HG03342 (cell line): ENCODE results near the gene JAM3.

Experiments
- ATAC-seq: cut with Tn5 transposase; IDR thresholded peaks from one replicate; pipeline ENCODE4 v1.9.1; 2021; ENCODE audit warnings: mild to moderate bottlenecking, moderate library complexity; ENCODE audit not compliant: unreplicated experiment

The JAM3 gene

GRCh38 chr11:134068829-134069425 is at the start of gene JAM3:
Gene JAM3 (plus strand): TSS chr11:134069072. CDS start chr11:134069084, 12 bp downstream.
- peak; percentile 90 for ATAC-seq

DNA sequence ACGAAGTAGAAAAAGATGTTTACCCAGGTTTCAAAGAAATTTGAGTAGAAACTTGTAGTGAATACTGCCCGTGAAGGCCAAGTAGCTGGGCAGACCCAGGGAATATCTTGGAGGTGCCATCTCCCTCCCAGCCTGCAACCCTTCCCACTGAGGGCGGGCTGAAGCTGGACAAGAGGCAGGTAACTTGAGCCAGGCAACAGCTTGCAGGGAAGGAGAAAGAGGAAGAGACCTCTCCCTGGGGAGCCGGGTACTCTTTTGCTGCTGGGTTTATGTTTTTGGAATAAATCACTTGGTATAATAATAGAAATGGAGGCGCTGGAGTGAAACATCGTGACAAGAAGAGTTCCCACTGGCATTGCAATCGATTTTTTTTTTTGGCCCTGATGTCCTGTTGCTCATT is 49.4 kb upstream of the JAM3 start:
- ATAC-seq, result no peak

GRCh38 chr11:134020598-134020997 is 48.3 kb upstream of the JAM3 start:
- no peak for ATAC-seq

DNA sequence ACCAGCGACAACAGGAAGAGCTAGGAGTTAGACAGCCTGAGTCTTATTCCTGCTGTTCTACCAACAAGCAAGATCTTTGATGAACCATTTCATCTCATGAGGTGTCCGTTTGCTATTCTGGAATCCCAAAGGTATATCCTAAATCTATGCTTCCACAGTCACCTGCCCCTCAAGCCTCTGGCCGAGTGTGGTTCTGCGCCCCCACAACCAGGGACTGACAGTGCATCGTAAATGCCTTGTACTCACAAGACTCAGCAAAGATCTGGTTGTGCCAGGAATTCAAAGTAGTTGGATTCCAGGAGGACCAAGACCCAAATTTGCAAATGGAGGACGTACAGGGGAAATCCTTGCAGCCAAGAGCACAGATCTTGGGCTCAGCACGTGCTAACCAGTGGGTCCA is 47.5 kb upstream of the JAM3 start:
- ATAC-seq, result no peak

- no peak for ATAC-seq
Observed at GRCh38 chr11:134022748-134023147, 46.1 kb upstream of the JAM3 start.

DNA sequence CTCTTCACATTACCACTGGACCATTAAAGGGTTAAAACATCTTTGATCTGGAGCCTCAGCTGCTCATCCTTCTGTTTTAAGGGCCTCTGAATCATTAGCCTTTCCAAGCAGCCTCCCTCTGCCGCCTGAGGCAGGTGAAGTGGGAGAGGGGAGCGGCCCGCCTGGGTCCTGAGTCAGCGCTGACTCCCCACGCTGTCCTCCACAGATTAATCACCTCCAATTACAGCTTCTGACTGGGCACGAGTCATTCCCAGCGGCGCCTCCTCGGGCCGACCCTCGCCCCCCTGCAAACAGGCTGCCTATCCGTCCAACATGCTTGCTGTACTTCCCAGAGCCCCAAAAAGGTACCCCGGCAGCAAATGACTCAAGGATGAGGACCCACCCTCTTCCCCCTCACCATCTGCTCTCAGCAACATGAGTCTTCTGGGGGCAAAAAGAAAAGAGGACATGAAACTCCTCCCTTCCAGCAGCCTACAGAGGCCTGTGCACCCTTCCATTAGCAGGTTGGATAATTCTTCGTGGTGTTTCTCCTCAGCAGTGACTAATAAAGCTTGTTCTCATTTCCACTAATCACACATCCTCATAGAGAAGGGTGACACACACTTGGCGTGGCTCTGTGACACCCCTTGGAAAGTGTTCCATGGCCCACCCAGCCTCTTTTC is 44.3 kb upstream of the JAM3 start:
- no peak for ATAC-seq

- no peak for ATAC-seq
Observed at GRCh38 chr11:134025082-134025429, 43.8 kb upstream of the JAM3 start.

DNA sequence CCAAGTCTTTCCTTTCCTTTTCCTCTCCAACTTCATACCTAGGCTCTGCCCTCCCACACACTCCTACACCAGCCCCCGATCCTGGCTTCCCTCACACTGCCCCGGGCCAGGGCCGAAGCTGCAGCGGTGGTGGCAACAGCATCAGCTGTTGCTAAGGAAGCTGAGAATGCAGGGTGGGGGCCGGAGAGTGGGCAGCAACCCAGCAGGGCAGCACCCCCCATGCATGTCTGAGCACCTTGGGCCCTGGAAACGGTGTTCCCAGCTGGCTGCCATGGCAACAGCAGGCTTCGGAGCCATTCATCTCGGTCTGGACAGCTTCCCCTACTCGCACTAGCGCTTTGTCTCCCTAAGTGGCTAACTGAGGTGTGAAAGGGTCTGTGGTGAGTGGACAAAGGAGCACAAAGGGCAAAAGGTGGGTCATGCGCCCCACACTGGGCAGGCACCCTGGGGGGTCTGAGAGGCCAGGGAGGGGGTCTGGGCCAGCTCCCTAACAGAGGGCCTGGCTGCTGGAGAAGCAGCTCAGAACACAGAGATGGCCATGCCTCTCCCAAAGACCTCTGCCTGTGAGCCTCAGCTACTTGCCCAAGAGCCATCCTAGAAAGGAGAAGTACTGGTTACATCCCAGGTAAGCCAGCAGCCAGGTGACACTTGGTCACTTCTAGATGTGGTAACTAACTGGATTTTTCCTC is 42.1 kb upstream of the JAM3 start:
- no peak for ATAC-seq

GRCh38 chr11:134027671-134028070 is 41.2 kb upstream of the JAM3 start:
- ATAC-seq, result no peak

- no peak for ATAC-seq
Observed at GRCh38 chr11:134028368-134028920, 40.4 kb upstream of the JAM3 start.

- no peak for ATAC-seq
Observed at GRCh38 chr11:134030853-134031252, 38.0 kb upstream of the JAM3 start.

- ATAC-seq, result no peak
Observed at GRCh38 chr11:134032043-134032442, 36.8 kb upstream of the JAM3 start.

GRCh38 chr11:134032501-134033091 is 36.3 kb upstream of the JAM3 start:
- ATAC-seq, result no peak

GRCh38 chr11:134033276-134033675 is 35.6 kb upstream of the JAM3 start:
- ATAC-seq, result no peak

- peak; percentile 71 for ATAC-seq
Observed at GRCh38 chr11:134033696-134034491, 35.0 kb upstream of the JAM3 start.

- no peak for ATAC-seq
Observed at GRCh38 chr11:134034496-134035381, 34.1 kb upstream of the JAM3 start.

DNA sequence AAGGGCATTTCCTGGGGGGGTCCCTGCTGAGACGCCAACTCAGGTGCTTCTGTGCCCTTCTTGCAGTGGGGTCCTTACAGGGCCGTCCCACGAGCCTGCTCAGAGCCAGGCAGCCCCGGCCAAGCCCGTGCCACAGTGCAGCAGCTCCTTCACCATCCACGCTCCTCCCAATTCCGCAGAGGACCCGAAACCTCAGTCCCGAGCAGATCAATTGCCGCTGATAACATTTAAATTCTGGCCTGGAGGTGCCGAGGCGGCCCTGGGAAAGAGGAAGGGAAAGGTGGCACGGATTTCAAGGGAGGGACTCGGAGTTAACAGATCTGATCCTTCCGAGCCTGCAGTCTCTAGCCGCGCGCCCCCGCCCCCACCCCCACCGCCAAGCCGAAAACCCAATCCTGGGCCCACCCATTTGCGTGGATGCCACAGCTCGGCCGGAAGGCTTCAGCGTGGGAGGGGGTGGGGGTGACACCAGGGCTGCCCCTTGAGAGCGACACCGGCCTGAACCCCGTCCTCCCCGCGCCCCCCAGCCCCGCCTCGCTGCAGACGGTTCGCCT is 32.3 kb upstream of the JAM3 start:
- no peak for ATAC-seq

GRCh38 chr11:134037046-134037908 is 31.6 kb upstream of the JAM3 start:
- ATAC-seq, result peak; percentile 71
